Measurements from ENCODE around the gene LDLRAD3.
A peak's percentile ranks its signal among the peaks of the same experiment; 100 is the strongest.

The LDLRAD3 gene

DNA sequence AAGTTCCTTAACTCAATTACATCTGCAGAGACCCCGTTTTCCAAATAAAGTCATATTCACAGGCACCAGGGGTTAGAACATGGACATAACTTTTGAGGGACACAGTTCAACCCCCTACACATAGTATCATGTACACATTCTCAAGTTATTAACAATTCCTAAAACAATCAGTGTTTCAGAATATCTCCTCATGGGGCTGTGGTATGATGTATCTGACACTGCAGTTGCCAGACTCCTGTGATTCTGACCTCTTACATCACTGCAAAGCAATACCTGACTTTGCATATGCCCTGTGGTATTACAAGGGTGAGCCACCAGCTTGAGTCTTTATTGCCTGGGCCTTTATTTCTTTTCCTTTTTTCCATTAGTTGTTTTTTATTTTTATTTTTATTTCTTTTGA lies 203.6 kb downstream of the LDLRAD3 start:
- no peak for TF ChIP-seq CTCF (IDR thresholded peaks at IDR 0.05)
- Histone ChIP-seq H3K4me3 (no peak overlapping the region), H3K27ac (no peak overlapping the region)
- no peak for DNase-seq (ENCODE audit: low spot score)

- Histone ChIP-seq H3K27ac (no peak overlapping the region), H3K4me3 (no peak overlapping the region)
- TF ChIP-seq CTCF (IDR thresholded peaks at IDR 0.05): no peak
- DNase-seq (ENCODE audit: low spot score): peak; percentile 59
Observed at GRCh38 chr11:36148701-36149100, 204.8 kb downstream of the LDLRAD3 start.

- peak overlapping the region; percentile 46 for H3K27ac ChIP-seq
Observed at GRCh38 chr11:36149538-36150242, 205.8 kb downstream of the LDLRAD3 start.

GRCh38 chr11:36150986-36151385 lies 207.1 kb downstream of the LDLRAD3 start:
- H3K27ac ChIP-seq: no peak overlapping the region
- H3K4me3 ChIP-seq: no peak overlapping the region
- TF ChIP-seq CTCF (IDR thresholded peaks at IDR 0.05): no peak
- peak; percentile 16 for DNase-seq (ENCODE audit: low spot score)

More at GRCh38 chr11:36149538-36150242, 205.8 kb downstream of the LDLRAD3 start:
- DNase-seq (ENCODE audit: low spot score): peak; percentile 77
- H3K4me3 ChIP-seq: no peak overlapping the region
- TF ChIP-seq CTCF (IDR thresholded peaks at IDR 0.05): no peak

- Histone ChIP-seq H3K27ac (no peak overlapping the region), H3K4me3 (no peak overlapping the region)
- DNase-seq (ENCODE audit: low spot score): no peak
- no peak for TF ChIP-seq CTCF (IDR thresholded peaks at IDR 0.05)
Observed at GRCh38 chr11:36151933-36152580, 208.2 kb downstream of the LDLRAD3 start.

GRCh38 chr11:36153551-36153950 lies 209.7 kb downstream of the LDLRAD3 start:
- no peak for TF ChIP-seq CTCF (IDR thresholded peaks at IDR 0.05)
- no peak overlapping the region for H3K27ac ChIP-seq
- no peak for DNase-seq (ENCODE audit: low spot score)
- H3K4me3 ChIP-seq: no peak overlapping the region

- DNase-seq (ENCODE audit: low spot score): no peak
- H3K27ac ChIP-seq: no peak overlapping the region
- H3K4me3 ChIP-seq: no peak overlapping the region
- no peak for TF ChIP-seq CTCF (IDR thresholded peaks at IDR 0.05)
Observed at GRCh38 chr11:36155124-36155561, 211.3 kb downstream of the LDLRAD3 start.
